Brain microvascular endothelial cell (primary cell): ENCODE data around the gene ZNF138.

Source experiments
- DNase-seq: peaks from one replicate; pipeline ENCODE4 v3.0.0-alpha.2; 2020
- H3K27ac ChIP-seq: fragments of 250-450 bp; sonication (Bioruptor Pico); 2 replicates; pipeline ENCODE4 v1.5.1; 2020; ENCODE audit warnings: mild to moderate bottlenecking, moderate library complexity
- H3K27me3 ChIP-seq: fragments of 250-450 bp; sonication (Bioruptor Pico); replicated peaks from 2 replicates; pipeline ENCODE4 v1.5.1; 2020; ENCODE audit warnings: mild to moderate bottlenecking
- H3K36me3 ChIP-seq: fragments of 250-450 bp; sonication (Bioruptor Pico); replicated peaks from 2 replicates; pipeline ENCODE4 v1.5.1; 2020; ENCODE audit warnings: mild to moderate bottlenecking
- H3K4me3 ChIP-seq: 2 replicates; pipeline ENCODE4 v1.5.1; 2011; ENCODE audit warnings: low read depth, mild to moderate bottlenecking, control low read depth, low read length, moderate library complexity
- in situ Hi-C: cut with HindIII; loops from 2 replicates; pipeline ENCODE4 v1.10.0; 2017; ENCODE audit warnings: low sequenced_read_pairs, low pct_ligation_motif_present
- TF ChIP-seq, protein P1 (sequence below): IDR thresholded peaks from 2 replicates; pipeline ENCODE4 v1.5.1; 2011; ENCODE audit warnings: low read depth, mild to moderate bottlenecking, moderate library complexity, low read length, control low read depth, inconsistent platforms; ENCODE audit errors: missing control alignments

Gene ZNF138

DNA sequence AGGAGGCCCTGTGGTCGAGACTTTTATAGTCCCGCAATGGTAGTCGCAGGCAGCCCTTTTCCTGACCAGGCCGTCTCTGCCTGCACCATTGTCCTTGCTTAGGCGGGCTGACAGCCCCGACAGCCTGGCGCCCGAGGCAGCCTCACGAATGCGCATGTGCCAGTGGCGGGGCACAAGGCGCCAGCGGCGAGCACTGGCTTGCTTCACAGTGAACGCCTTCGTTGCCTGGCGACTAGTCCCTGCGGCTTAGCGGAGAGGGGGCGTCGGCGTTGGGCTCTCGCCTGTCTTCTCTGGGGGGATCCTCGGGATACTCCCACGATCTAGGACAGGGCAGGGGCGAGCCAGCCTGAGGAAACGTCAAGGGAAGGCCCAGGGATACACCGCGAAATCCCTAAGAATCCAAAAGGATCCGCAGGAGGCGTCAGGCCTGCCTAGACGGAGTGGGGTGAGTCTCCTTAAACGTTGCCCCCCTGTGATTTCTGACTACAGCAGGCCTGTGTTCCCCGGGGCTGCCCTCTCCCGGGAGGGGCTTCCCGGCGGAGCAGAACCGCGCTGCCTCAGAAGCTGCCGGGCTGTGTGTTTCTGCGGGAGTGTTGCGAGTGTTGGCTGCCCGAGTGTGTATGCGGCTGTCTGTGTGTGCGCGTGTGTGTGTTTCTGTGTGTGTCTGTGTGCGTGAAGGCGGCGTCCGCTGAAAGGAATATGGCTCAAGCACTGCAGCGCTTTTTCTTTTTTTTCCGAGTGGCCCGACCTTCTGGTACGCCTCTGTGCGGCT is 88.3 kb downstream of the ZNF138 start:
- no peak overlapping the region for H3K27ac ChIP-seq
- H3K4me3 ChIP-seq, result peak overlapping the region; percentile 35
- H3K36me3 ChIP-seq, result no peaks in the 10 kb centered on the region
- peaks cover 4% of the 10 kb centered on the region for H3K27me3 ChIP-seq
- no peak for DNase-seq
- TF ChIP-seq, protein P1, sequence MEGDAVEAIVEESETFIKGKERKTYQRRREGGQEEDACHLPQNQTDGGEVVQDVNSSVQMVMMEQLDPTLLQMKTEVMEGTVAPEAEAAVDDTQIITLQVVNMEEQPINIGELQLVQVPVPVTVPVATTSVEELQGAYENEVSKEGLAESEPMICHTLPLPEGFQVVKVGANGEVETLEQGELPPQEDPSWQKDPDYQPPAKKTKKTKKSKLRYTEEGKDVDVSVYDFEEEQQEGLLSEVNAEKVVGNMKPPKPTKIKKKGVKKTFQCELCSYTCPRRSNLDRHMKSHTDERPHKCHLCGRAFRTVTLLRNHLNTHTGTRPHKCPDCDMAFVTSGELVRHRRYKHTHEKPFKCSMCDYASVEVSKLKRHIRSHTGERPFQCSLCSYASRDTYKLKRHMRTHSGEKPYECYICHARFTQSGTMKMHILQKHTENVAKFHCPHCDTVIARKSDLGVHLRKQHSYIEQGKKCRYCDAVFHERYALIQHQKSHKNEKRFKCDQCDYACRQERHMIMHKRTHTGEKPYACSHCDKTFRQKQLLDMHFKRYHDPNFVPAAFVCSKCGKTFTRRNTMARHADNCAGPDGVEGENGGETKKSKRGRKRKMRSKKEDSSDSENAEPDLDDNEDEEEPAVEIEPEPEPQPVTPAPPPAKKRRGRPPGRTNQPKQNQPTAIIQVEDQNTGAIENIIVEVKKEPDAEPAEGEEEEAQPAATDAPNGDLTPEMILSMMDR, result no peak
- in situ Hi-C loops, result no loop called here
